GM18951 (cell line): Measurements from ENCODE around the gene CACNA1I.

Experiments
- POLR2A ChIP-seq: IDR thresholded peaks from 4 replicates; pipeline ENCODE4 v1.6.1; 2011; ENCODE audit warnings: mild to moderate bottlenecking; ENCODE audit not compliant: insufficient read length, insufficient read depth; ENCODE audit errors: extremely low read depth
- in situ Hi-C: fragments of 300-500 bp; cut with MboI; formaldehyde crosslinking; loops from one replicate; pipeline ENCODE4 v1.12.0; 2022; ENCODE audit warnings: low sequenced_read_pairs, mixed read lengths, inconsistent platforms; ENCODE audit not compliant: unreplicated experiment

CACNA1I gene

DNA sequence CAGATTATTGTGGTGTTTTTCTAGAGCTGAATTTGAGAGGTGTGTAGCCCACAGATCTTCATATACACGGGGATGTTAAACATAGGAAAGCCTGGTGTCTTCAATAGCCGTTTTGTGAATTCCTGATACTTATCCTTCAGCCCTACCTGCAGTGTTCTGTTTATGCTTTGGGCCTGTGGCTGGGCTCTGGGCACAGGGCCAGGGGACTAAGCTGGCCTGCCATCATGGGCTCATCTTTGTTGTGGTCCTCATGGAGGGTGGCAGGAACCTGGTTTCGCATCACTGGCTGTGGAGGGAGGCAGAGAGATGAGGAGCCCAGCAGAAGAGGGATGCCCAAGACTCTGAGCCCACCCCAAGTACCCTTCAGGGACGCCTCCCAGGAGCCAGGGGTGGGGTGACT, 112.4 kb downstream of the CACNA1I start:
- TF ChIP-seq POLR2A, result no peak
- in situ Hi-C loops, result no loop called here

DNA sequence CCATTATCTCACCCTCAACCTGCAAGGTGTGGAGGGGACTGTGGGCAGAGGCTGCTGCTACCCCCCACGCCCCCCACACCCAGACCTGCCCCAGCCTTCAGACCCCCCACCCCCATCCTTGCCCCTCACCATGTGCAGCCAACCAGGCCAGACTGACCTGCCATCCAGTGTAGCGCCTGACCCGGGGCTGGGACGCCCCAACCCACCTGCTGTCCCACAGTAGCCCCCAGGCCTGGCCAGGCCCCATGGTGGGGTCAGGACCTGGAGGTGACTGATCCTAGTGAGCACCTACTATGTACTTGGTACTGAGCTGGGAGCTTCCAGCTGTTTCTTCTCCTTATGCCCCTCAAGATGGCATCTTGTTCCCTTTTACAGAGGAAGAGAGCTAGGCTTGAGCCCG, 113.1 kb downstream of the CACNA1I start:
- TF ChIP-seq POLR2A, result no peak
- in situ Hi-C loops, result no loop called here

DNA sequence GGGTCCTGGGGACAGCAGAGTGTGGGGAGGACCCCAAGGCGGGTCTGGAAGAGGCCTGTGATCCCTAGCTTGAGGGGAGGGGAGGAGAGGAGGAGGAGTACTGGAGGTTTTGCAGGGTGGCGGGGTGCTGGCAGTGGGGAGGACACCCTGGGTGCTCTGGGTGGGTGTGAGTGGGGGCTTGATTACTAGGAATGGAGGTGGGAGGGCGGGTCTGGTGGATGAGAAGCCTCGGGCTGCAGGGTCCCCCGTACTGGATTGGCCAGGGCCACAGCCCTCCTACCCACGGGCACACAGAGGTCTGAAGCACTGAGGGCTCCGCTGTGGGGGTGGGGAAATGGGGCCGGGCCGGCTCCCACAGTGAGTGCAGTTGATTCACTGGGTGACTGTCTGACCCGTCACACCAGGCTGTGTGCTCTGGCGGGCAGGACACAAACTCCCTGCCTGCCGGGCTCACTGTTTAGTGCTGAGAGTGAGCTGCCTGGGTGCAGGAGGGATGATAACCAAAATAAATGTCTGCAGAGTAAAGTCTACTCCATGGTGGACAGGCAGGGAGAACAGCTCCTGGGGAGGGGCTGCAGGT, 114.2 kb downstream of the CACNA1I start:
- no peak for TF ChIP-seq POLR2A
- in situ Hi-C loops, result no loop called here

DNA sequence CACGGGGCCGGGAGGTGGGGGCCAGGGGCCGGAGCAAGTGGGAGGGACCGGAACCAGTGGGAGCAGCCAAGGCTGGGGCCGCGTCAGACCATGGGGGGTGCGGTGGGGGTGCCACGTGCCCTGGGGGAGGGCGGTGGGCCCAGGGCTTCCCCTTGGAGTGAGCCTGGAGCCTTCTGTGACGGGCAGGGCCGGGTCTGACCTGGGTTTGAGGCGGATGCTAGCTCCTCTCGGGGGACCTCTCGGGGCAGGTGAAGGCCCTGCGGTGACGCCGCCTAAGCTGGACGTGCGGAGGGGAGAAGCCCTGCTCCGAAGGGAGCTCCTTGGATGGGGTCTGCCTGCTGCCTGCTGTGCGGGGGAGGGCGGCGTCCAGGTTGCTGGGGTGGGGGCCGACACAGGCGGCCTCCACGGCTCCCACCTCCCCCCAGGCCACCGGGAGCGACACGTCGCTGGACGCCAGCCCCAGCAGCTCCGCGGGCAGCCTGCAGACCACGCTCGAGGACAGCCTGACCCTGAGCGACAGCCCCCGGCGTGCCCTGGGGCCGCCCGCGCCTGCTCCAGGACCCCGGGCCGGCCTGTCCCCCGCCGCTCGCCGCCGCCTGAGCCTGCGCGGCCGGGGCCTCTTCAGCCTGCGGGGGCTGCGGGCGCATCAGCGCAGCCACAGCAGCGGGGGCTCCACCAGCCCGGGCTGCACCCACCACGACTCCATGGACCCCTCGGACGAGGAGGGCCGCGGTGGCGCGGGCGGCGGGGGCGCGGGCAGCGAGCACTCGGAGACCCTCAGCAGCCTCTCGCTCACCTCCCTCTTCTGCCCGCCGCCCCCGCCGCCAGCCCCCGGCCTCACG, 115.0 kb downstream of the CACNA1I start:
- in situ Hi-C loops, result no loop called here
- no peak for TF ChIP-seq POLR2A

DNA sequence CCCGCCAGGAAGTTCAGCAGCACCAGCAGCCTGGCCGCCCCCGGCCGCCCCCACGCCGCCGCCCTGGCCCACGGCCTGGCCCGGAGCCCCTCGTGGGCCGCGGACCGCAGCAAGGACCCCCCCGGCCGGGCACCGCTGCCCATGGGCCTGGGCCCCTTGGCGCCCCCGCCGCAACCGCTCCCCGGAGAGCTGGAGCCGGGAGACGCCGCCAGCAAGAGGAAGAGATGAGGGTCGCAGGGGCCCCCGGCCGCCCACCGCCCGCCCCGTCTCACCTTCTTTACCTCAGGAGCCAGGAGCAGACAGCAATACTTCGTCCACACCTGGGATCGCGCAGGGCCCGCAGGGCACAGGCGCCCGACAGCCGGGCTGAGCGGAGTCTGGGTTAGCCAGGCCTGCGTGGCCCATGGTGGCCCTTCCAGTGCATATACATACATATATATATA, 115.6 kb downstream of the CACNA1I start:
- in situ Hi-C loops, result no loop called here
- TF ChIP-seq POLR2A, result no peak

DNA sequence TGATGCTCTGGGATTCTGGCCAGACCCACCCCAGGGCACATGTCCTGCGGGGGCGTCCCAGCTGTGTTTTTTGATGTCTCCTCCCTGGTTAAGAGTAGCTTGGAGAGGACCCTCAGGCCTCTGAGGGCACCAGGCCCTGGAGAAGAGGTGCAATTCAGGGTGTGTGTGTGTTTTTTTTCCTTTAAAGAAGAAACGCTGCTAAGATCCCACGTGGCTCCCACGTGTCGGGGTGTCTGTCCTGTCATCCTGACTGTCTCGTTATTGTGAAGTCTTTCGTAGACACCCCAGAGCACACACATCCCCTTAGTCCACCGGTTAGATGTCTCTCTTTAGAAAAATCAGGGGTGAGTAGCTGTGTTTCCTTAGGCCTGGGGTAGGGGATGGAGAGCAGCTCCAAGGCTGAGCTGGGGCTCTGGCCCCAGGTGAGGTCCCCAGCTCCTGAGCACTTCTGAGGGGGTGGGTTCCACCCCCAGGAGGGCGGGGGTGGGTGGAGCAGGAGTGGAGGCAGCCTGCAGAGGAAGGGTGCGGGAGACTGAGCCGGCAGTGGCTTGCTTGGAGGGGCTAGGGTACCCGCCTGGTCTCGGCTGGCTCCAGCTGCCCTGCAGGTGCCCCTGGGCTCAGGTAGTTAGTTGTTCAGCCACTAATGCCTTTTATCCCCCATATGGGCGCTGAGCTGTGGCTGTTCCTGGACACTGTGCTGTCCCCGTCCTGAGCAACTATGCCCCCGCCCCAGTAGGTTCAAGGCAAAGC, 116.4 kb downstream of the CACNA1I start:
- in situ Hi-C loops, result no loop called here
- TF ChIP-seq POLR2A, result no peak

DNA sequence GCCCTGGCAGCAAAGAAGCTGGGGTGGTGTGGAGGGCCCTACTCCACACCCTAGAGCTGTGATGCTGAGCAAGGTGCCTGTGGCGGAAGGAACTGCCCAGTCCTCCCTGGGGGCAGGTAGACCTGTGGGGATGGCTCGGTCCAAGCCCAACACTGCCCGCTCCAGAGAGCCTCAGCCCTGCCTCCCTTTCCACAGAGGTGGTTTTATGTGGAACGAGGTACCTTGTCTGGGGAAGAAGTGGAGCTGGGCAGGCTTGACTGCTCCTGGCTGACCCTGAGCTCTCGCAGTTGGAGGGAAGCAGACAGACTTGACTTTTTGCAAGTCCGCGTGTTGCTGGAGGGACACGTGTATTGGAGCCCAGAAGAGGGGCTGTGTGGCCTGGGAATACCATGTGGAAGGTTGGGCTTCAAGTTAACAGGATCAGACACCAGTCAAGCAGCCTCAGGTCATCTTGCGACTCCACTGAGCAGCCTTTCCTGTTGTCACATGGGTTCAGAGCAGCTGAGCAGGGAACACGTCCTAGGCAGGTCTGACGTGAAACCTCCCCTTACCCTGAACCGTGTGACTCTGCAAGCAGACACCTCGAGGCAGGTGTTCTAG, 117.7 kb downstream of the CACNA1I start:
- in situ Hi-C loops, result no loop called here
- TF ChIP-seq POLR2A, result no peak

DNA sequence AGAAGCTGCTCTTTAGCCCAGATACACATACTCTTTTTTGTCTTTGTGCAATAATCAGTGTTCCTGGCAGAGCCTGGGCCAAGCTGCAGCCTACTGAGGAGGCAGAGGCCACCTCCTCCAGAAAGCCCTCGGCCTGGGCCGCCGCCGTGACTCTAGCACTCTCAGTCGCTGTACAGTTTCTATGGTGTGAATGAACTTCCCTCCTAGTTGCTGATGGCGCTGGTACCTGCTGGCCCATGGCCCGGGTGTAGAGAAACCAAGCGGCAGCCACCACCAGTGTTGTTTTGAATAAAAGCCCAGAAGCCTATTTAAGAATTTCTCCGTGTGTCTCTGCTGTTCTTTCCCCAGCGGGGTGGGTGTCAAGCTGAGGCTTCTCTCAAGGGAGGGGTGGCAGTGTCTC, 118.9 kb downstream of the CACNA1I start:
- in situ Hi-C loops, result no loop called here
- no peak for TF ChIP-seq POLR2A

DNA sequence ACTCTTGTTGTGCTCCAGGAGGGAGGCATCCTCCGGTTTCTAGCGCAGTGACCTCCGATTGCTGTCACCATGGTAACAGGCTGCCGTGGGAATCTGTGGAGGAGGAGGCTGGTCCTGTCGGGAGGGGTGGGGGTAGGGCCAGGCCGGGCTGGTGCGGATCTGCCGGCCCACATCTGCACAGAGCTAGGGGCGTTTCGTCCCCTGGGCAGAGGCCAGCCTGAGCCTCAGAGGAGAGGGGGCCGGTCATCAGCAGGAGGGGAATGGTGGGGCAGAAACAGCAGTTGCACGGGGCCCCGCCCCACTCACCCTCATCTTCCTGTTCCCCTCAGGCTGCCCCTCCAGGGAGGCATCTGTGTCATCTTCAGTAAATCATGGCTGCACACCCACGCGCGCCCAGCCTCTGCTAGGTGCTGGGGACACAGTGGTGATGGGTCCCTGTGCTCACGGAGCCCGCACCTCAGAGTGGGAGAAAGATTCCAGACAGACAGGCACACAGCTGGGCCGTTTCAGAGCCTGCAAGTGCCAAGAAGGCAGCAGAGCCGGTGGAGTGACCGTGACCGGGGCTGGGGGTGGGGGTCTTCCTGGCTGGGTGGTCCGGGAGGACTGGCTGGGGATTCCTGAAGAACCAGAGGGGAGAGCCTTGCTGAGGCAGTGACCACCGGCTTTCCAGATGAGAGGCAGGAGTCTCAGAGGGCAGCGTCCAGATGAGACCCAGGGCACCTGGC, 120.5 kb downstream of the CACNA1I start:
- in situ Hi-C loops, result no loop called here
- no peak for TF ChIP-seq POLR2A

DNA sequence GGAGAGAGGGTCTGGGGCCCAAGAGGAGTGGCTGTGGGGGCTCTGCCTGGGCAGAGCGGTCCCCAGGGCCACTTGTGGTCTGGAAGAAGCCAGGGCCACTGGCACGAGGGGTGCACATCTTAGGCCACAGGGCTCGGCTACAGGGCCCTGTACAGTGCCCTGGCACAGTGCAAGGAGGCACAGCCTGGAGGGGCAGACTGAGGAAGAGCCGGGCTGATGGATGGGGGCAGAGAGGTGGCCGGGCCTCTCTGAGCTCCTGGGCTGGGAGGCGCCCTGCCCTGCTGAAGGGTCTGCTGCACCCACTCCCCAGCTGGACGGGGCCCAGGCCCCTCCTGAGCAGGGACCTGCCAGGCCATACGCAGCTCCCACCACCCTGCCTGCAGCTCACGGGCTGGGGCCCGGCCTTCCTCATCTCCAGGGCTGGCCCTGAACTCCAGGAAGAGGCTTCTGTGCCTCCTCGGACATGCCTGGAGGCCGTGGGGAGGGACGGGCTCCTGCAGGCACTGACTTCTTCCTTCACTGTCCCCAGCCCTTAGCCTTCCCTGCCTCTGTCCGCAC, 123.5 kb downstream of the CACNA1I start:
- in situ Hi-C loops, result no loop called here
- TF ChIP-seq POLR2A, result no peak

DNA sequence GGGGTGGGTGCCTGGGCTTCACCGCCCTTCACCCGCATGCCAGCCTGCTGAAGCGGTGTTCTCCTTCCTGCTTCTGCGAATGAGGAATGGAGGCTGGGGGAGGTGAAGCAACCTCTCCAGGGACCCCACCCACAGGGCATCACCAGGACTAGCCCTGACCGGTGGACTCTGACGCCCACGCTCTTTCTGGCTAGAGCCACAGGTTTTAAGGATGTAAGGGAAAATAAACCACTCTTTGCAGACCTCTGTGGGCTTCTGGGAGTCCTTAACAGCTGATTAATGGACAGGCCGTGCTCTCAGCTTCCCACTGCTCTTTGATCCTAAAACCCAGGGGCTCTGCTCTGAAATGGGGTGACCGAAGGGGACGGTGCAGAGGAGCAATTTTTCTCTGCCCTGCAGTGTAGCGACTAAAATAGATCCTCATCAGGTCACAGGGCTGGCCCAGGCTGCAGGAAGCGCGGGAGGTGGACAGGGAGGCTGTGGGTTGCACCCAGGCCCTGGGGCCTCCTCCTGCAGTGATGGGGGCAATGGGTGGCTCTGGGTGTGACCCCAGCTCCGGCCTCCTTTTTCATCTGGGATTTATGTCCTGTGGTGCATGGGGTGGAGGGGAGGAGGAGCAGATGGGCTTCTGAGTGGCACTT, 127.4 kb downstream of the CACNA1I start:
- in situ Hi-C loops, result no loop called here
- TF ChIP-seq POLR2A, result no peak
